Urinary bladder (tissue), 4 donors: Measurements from ENCODE around the gene KIF5C. TPM values are rescaled to one million over a fixed set of nuclear protein-coding genes. Genes with fewer than 3 reads are reported as not detected.

Experiments
- DNase-seq: peaks from one replicate; pipeline ENCODE4 v3.0.0-alpha.2; 2015; ENCODE audit errors: extremely low spot score
- H3K27ac ChIP-seq: one replicate; pipeline ENCODE4 v1.5.1; 2013; ENCODE audit warnings: low read depth, mild to moderate bottlenecking, moderate library complexity
- H3K36me3 ChIP-seq: one replicate; pipeline ENCODE4 v1.6.1; 2013; ENCODE audit warnings: mild to moderate bottlenecking, moderate library complexity; ENCODE audit not compliant: insufficient read depth
- H3K4me1 ChIP-seq: one replicate; pipeline ENCODE4 v1.6.1; 2013; ENCODE audit warnings: mild to moderate bottlenecking, moderate library complexity; ENCODE audit not compliant: insufficient read depth
- H3K4me3 ChIP-seq: one replicate; pipeline ENCODE4 v1.5.1; 2013; ENCODE audit warnings: low read depth, low read length
- WGBS: extraction: QIAGEN DNeasy Blood & Tissue Kit; methylation state at CpG from one replicate; pipeline ENCODE4 v1.1.7; 2013; 5-methylcytosine and 5-hydroxymethylcytosine counted together
- polyA plus RNA-seq: library from polyadenylated mRNA; stranded (reverse); fragments of 200-250 nt; gene quantifications from one replicate; pipeline ENCODE4 v1.2.3, GENCODE V29; 2013
- total RNA-seq: library from RNA; depleted of rRNA; stranded (reverse); fragments of >200 nt; gene quantifications from one replicate; pipeline ENCODE4 v1.2.3, GENCODE V29; 2014
- donor health status: healthy with polysubstance abuse.
- donor health status: healthy.

The KIF5C gene
- total and polyA plus RNA-seq, 2 donors: 2.8 to 10.8 TPM

- no peak overlapping the region for H3K4me3 ChIP-seq
- WGBS: 34% methylated on average over 7 of the region's 7 CpGs
Measured at GRCh38 chr2:148999451-148999921, 124.5 kb downstream of the KIF5C start.

DNA sequence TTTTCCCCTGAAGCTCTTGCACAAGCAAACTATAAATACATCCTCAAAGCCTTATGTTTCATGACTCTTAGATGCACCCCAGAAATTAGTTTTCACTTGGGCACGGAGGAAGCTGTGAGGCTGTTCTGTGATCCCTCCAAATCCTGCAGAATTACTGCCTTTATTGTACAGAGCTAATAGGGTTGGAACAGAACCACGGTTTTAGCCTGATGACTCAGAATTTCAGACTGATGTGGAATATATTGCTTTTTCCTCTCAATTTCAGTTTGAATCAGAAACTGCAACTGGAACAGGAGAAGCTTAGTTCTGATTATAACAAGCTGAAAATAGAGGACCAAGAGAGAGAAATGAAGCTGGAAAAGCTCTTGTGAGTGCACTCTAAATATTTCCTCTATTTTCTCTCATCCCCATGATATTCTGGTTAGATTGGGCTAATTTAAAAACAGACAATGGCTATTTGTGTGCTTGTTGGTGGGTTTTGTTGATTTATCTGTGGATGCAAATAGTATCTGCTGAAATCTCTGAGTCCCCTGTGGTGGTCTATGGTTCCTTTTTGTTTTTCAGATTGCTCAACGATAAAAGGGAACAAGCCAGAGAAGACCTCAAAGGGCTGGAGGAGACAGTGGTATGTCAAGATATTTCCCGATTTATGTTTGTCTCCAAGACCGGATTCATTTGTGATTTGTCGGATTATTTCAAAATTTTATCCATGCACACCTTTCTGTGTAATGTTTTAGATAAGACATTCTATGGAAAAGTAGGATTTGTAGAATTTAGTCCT lies 125.3 kb downstream of the KIF5C start:
- Histone ChIP-seq H3K4me1 (peaks cover 2% of the 10 kb centered on the region), H3K27ac (no peak overlapping the region), H3K36me3 (no peaks in the 10 kb centered on the region), H3K4me3 (no peak overlapping the region)
- 62% methylated on average over 6 of the region's 6 CpGs for WGBS
- DNase-seq: no peak

More at GRCh38 chr2:148999451-148999921, 124.5 kb downstream of the KIF5C start:
- Histone ChIP-seq H3K36me3 (no peaks in the 10 kb centered on the region), H3K4me1 (peaks cover 2% of the 10 kb centered on the region), H3K27ac (no peak overlapping the region)
- DNase-seq: no peak

GRCh38 chr2:149001496-149001895 lies 126.5 kb downstream of the KIF5C start:
- DNase-seq: no peak
- H3K4me3 ChIP-seq: no peak overlapping the region
- peaks cover 2% of the 10 kb centered on the region for H3K4me1 ChIP-seq
- no peaks in the 10 kb centered on the region for H3K36me3 ChIP-seq
- 89% methylated on average over 7 of the region's 7 CpGs for WGBS
- no peak overlapping the region for H3K27ac ChIP-seq

DNA sequence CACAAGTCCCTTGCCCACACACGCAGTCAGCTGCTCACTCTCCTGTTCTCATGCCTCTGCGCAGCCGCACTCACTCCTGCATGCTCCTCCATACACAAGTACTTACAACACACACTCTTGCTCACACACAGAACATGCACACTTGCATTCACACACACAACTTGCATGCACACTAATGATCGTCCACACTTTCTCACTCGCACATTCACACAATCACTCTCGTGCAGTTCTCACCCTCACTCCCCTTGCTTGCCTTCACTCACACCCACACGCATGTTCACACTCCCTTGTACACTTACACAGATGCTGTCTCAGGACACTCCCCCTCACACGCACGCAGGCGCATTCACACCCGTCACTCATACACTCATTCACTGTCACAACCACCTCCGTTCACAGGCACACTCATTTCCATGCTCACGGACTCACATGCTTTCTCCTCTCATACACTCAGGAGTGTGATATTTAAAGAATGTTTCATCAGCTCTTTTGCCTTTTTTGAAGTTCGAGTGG lies 127.4 kb downstream of the KIF5C start:
- H3K36me3 ChIP-seq: no peaks in the 10 kb centered on the region
- 95% methylated on average over 14 of the region's 14 CpGs for WGBS
- no peak overlapping the region for H3K4me3 ChIP-seq
- H3K4me1 ChIP-seq: peaks cover 2% of the 10 kb centered on the region
- H3K27ac ChIP-seq: no peak overlapping the region
- no peak for DNase-seq

GRCh38 chr2:149002891-149003740 lies 128.1 kb downstream of the KIF5C start:
- DNase-seq: no peak
- no peak overlapping the region for H3K4me3 ChIP-seq
- 95% methylated on average over 31 of the region's 31 CpGs for WGBS
- no peak overlapping the region for H3K27ac ChIP-seq
- H3K36me3 ChIP-seq: no peaks in the 10 kb centered on the region
- peaks cover 2% of the 10 kb centered on the region for H3K4me1 ChIP-seq

- no peaks in the 10 kb centered on the region for H3K36me3 ChIP-seq
- H3K4me3 ChIP-seq: no peak overlapping the region
- WGBS: 80% methylated on average over 3 of the region's 3 CpGs
- DNase-seq: no peak
- no peak overlapping the region for H3K27ac ChIP-seq
- no peaks in the 10 kb centered on the region for H3K4me1 ChIP-seq
Measured at GRCh38 chr2:149004836-149005235, 129.8 kb downstream of the KIF5C start.

GRCh38 chr2:149005471-149006077 lies 130.5 kb downstream of the KIF5C start:
- WGBS: 72% methylated on average over 6 of the region's 6 CpGs
- Histone ChIP-seq H3K4me3 (no peak overlapping the region), H3K36me3 (no peaks in the 10 kb centered on the region), H3K4me1 (no peaks in the 10 kb centered on the region), H3K27ac (no peak overlapping the region)
- no peak for DNase-seq

- Histone ChIP-seq H3K27ac (no peak overlapping the region), H3K4me3 (no peak overlapping the region), H3K36me3 (no peaks in the 10 kb centered on the region), H3K4me1 (no peaks in the 10 kb centered on the region)
- 83% methylated on average over 4 of the region's 4 CpGs for WGBS
- DNase-seq: no peak
Measured at GRCh38 chr2:149006883-149007543, 132.0 kb downstream of the KIF5C start.

DNA sequence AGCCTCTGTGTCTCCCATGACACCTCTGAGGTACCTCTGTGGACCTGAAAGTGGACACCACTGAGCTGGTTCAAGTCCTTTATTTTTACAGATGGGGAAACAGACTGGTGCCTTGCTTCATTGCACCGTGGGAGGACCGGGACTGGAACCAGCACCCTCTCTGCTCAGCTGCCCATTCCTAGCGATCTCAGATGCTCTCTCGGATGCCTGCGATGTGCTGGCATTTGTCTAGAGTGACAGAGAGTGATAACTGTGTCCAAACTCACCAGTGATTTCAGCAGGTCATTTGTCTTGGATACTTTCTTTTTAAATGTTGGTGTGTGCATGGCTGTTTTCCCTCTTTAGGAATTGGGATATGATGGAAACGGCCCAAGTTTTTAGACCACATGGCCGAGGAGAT lies 133.4 kb downstream of the KIF5C start:
- Histone ChIP-seq H3K36me3 (no peaks in the 10 kb centered on the region), H3K4me3 (no peak overlapping the region), H3K27ac (no peak overlapping the region), H3K4me1 (no peaks in the 10 kb centered on the region)
- DNase-seq: no peak
- 82% methylated on average over 7 of the region's 7 CpGs for WGBS

DNA sequence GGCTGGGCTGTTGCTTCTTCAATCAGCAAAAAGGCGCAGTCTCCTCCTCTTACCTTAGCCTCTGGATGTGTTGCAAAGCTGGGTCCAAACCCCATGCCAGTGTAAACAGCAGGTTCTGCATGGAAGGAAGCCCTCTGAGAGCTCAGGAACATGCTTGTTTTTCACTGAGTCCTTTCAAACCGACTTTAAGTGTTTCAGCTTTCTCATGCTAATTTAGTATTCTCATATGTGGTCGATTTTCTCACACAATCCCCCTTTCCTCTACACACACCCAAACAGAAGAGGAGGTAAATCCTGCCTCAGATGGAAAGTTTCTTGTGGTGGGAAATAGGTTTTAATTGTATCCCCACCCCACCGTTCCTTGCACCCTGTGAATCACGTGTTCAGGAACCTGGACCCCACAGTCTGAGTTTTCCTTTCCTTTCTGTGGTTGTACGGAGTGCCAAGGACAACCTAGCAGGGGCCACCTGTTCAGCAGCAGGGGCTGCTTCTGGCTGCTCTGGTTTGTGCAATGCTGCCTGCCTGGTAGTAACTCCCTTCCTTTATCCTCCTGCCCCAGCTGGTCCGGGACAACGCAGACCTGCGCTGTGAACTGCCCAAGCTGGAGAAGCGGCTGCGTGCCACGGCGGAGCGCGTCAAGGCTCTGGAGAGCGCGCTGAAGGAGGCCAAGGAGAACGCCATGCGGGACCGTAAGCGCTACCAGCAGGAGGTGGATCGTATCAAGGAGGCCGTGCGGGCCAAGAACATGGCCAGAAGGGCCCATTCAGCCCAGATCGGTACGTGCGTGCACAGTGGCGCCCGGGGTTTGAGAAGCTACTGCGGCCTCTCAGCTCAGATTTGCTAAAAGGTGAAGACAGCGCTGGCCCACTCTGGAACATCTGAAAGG lies 134.8 kb downstream of the KIF5C start:
- no peak overlapping the region for H3K4me3 ChIP-seq
- no peak for DNase-seq
- WGBS: 94% methylated on average over 31 of the region's 31 CpGs
- H3K36me3 ChIP-seq: no peaks in the 10 kb centered on the region
- no peak overlapping the region for H3K27ac ChIP-seq
- H3K4me1 ChIP-seq: no peaks in the 10 kb centered on the region

GRCh38 chr2:149012545-149012944 lies 137.5 kb downstream of the KIF5C start:
- no peak for DNase-seq
- H3K4me3 ChIP-seq: no peak overlapping the region
- no peaks in the 10 kb centered on the region for H3K4me1 ChIP-seq
- WGBS: 93% methylated on average over 9 of the region's 9 CpGs
- no peak overlapping the region for H3K27ac ChIP-seq
- H3K36me3 ChIP-seq: no peaks in the 10 kb centered on the region

DNA sequence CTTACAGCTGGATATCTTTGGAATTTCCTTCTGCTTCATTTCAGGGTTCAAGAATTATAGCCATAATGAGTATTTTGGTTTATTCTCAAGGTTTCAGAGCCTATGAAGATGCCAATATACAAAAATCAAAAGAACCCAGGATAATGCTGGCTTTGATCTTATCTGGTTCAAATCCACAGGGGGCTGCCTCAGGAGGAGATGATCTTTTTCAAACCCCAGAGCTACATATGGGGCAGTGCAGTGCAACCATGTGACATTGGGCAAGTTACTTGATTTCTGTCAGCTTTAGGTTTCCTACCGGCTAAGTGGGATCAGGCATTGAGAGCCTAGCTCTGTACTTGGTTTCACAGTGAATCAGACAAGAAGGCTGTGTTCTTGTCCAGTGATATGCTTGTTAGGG lies 140.5 kb downstream of the KIF5C start:
- Histone ChIP-seq H3K4me3 (no peak overlapping the region), H3K27ac (no peak overlapping the region), H3K4me1 (no peaks in the 10 kb centered on the region), H3K36me3 (no peaks in the 10 kb centered on the region)
- 78% methylated on average over 1 of the region's 1 CpG for WGBS
- no peak for DNase-seq
